ENCODE data around the gene ADCY2.

Gene ADCY2

DNA sequence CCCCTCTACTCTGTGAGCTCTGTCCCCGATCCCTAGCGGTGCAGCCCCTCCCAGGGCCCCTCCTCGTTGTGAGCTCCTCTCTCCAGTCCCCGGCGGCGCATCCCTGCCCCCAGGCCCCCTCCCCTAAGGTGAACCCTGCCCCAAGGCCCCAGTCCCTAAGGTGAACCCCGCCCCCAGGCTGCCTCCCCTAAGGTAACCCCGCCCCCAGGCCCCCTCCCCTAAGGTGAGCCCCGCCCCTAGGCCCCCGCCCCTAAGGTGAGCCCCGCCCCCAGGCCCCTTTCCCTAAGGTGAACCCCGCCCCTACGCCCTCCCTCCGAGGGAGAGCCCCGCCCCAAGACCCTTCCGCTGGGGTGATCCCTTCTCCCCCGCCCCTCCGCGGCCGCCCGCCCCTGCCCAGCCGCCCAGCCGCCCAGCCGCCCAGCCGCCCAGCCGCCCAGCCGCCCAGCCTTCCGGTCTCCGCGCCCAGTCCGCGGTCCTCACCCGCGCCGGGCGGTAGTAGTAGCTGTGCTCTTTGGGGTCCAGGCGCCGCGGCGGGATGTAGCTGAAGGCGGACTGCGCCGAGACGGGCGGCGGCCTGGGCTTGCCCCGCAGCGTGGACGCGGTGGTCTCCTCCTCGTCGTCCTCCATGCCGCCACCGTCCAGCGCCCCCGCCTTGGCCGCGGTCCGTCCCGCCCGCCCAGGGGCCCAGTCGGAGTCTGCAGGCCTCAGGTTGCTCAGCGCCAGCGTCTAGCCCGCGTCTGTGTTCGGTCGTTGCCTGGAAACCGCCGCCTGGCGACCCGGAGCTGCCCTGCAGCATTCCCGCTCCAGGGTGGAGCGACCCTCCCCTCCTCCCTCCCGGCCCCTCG is 454.7 kb downstream of the ADCY2 start, which contains the start of gene CFAP90:
Gene CFAP90, minus strand, starts transcription at position 739 of the 845 bp plus-strand sequence. Its CDS starts 112 bp downstream, at position 627.
- no peak for FAIRE-seq

DNA sequence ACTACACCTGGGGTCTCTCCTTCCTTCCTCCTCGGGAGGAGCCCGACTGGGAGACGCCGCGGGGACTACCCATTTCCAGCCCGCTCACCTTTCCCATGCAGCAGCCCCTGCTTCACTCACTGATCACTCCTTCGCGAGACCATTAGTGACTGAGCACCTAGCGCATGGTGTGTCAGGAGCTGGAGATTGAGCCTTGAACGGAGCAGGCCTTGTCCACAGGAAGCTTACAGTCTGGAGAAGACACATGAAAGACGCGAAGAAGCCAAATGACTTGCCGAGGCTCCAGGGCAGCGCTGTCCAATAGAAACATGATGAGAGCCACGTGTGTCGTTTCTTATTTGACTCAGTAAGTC is 455.3 kb downstream of the ADCY2 start:
- FAIRE-seq = no peak

DNA sequence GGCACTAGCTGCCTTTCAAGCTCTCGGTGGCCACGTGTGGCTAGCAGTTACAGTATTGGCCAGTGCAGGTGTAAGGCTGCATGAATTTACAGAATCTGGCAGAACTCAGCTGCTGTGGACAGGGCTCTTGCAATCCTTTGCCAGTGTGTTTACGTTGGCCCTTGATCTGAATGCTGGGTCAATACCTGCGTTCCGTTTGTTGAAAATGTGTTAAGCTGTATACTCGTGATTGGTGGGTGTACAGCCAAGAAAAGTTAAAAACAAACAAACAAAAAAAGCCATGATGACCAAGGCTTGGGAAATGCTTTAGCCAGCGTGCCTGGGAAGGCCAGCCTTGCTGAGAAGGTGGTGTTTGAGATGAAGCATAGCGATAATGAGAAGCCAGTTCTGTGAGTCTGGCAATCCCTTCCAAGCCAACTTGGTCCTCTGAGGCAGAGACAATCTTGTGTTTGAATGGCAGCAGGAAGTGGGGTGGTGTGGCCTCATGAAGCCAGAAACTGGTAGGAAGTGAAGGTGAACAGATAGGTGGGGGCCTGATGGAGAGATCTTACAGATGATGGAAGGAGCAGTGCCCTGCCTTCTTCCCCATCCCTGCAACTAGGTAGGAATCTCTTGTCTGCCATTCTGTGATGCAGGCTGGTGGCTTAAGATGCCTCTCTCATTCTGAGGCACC is 455.8 kb downstream of the ADCY2 start:
- no peak for FAIRE-seq

DNA sequence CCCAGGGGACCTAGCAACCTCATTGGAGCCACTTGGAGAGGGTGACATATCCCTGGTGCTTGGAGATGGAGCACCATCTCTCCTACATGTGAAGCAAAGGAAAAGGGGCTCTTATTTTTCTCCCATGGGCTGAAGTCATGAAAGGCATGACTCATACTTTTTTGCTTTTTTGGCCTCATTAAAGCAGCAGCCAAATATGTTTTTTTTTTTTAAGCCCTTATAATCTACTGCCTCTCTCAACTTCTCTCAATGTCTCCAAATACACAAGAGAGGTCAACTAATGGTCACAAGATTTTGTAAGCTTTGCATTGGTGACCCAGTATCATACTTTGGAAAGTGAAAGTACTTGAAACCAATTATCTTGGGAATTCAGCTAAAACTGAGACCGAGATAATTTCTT is 456.6 kb downstream of the ADCY2 start:
- FAIRE-seq = no peak

DNA sequence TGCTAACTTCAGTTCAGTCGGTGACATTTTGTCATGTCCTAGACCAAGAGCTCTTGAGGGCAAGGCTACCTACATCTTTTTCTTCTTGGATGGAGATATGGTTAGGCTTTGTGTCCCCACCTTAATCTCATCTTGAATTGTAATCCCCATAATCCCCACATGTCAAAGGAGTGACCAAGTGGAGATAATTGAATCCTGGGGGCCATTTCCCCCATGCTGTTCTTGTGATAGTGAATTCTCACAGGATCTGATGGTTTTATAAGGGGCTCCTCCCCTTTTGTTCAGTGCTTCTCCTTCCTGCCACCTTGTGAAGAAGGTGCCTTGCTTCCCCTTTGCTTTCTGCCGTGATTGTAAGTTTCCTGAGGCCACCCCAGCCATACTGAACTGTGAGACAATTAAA is 457.1 kb downstream of the ADCY2 start:
- no peak for FAIRE-seq

DNA sequence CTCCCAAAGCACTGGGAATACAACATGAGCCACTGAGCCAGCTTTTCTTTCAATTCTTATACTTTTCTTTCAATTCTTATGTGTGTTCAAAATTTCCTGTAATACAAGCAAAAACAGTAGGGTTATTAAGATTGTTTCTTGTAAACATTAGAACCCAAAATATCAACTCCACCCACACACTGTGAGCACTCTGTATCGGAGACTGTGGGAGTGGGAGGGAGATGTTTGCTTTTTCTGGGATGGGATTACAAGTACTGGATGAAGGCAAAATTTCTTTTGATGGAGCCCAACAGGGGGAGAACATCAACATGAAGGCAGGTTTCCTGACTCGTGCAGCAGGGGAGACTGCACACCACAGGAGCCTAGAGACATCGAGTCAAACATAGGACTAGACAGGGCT is 459.7 kb downstream of the ADCY2 start:
- FAIRE-seq = no peak

DNA sequence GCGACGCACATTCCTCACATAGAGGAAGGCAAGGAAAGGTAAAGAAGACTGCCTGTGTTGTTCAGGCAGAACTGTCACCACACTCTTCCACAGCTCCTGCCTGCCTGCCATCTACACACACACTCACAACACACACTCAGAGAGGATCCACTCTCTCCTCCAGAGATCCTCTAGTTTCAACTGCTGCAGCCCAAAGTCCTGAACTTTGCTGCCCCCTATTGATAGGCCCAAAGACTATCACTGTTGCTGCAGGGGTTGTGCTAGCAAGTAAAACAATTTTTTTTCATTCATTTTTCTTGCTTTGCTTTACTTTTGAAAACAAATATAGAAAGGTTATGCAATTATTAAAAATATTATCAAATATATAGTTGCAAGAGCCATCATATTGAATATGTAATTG is 460.9 kb downstream of the ADCY2 start:
- peak; percentile 58 for FAIRE-seq

DNA sequence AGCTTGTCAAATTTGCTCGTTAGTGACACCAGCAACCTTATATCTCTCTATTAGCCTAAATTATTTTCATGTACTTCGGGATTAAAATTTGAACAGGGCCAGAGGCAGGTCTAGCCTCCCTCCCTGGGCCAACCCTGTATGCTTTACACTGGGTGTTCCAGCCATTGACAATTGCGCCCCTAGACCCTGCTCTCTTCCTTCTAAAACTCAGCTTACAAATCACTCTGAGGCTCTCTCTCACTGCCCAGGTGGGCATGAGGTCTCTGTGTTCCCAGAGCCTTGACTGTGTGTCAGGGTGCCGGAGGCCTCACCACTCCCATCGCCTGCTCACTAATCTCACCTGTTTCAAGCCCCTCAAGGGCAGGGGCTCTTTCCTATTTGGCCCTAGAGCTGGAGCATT is 461.4 kb downstream of the ADCY2 start:
- FAIRE-seq = no peak

DNA sequence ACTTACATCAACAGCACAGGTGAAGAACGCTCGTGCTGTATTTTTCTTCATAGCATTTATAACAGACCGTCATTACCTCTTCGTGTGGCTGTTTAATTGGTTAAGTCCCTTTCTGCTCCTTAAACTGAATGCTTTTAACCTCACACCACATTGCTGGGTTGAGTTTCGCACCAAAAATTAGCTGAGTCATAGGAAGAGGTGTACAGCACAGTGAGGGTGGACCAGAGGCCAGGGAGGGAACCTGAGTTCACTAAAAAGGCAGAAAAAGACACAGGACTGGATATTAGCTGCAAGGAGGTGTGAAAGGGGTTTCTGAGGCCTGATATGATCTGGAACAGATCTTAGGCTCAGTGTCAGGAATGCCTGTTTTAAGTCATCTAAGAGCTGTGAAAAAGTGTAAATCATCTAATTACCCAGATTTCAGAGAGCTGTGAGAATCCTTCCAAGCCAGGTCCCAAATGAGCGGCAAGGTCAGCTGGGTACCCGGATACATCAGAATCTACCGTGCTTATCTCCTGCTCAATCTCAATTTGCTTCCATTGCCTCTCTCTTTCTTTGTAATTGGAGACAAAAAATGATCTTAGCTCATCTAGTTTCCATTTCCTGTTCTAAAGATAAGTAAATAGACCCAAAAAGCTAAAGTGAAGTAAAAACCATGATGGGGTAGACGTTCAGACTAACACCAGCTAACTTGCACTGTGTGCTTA is 462.1 kb downstream of the ADCY2 start:
- no peak for FAIRE-seq

DNA sequence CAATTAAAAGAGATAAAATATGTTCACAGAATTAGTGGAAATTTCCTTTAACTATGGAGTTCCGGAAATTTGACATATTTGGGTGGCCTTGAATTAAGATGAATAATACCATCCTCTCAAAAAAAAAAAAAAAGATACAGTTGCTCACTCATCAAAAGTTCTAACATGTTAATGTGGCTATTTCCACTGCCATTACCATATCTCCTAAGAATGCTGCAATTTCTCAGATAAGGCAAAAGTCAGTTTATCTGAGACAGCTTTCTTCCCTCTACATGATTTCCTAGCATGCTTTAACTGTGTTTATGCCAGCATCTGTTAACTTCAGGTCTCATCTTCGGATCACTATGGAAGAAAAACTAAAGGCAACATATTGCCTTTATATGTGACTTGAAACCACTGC is 470.3 kb downstream of the ADCY2 start:
- no peak for FAIRE-seq

DNA sequence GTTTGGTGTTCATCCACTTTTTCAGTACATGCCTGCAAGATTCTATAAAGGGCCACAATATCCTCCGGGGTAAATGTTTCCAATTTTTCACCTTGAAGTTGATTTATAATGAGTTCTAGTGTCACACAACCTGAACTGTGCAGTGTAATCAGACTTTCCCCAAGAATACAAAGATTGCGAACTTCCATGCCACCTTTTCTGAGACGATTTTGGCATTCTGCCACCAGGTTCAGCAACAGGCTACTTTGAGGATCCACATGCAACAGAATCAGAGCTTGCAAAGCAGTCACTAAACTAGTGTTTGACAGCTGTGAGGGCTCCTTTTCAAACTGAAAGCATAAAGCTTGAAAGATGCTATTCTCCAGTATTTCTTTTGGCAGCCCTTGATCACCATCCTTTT is 471.3 kb downstream of the ADCY2 start:
- no peak for FAIRE-seq

DNA sequence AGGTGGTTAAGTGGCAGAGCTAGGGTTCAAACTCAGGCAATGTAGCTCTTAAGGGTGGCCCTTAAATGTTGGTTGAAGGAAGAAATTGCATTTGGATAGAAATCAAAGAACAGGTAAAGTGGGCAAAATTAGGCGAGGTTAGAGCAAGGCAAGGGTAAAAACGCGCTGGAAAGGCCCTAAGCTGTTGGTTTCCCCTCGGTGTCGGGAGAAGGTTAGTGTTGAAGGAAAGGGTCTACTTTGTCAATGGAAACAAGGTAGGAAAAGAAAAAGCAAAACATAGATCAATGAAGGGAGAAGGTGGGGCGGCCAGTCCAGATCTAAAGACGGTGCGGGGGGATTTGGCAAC is 472.5 kb downstream of the ADCY2 start:
- no peak for FAIRE-seq

DNA sequence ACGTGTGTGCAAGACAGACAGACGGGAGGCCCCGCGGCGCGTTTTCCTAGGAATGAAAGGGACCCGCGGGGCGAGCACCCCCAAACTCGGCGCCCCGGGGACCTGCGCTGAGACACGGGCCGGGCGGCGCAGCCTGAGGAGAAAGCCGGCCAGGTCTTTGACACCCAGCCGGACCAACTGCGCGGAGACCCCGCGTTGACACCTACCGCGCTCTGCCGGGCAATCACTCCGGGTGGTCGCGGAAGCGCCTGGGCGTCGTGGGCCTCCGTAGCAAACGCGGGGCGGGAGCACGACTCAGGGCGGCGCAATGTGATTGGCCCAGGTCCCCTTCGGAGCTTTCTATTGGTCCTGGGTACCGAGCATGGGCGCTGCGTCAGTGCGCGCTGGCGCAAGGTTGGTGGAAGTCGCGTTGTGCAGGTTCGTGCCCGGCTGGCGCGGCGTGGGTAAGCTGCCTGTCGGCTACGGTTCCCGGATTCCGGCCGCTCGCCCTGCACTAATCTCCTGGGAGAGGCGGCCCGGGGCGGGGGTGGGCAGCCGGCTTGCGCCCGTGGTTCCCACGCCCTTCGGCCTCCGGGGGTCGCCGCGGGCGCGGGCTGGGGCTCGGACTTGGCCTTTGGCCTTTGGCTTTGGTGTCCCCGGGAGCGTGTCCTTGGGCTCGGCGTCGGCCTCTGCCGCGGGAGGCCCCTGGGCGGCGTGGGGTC is 473.0 kb downstream of the ADCY2 start, which contains the start of the genes FASTKD3 and MTRR:
Gene FASTKD3, minus strand, starts transcription at position 259 of the 701 bp plus-strand sequence. CDS start 948 bp downstream, outside the sequence.
Gene MTRR, plus strand, starts transcription at position 376 of the 701 bp plus-strand sequence. CDS start 1,647 bp downstream, outside the sequence.
- FAIRE-seq = peak; percentile 5

DNA sequence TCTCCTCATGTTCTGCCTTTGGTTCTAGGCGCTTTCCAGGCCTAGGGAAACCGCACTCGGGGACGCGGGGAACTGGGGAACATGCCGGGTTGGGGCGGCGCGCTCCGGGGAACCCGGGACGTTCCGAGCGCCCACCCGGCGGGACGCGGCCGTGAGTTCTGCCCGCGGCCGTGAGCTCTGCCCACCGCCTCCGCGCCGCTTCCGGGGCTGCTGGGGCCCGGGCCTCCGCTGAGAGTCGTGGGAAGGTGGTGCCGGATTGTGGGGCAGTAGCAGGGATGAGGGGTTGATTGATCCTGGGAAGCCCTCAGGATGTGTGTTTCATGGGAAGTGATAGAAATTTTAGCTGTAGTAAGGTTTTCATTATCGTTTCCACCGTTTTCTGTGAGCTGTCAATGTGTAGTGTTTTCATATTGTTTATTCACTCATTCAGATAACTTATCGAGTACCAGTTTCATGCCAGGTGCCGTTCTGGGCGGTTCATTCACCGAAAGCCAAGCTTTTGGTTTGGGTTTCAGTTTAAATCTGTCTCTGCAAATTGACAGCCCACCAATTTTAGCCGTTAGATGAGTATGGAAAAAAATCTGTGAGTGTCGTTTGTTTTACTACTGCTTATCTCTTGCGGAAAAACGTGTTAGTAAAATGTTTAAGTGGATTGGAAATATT is 473.7 kb downstream of the ADCY2 start:
- no peak for FAIRE-seq

DNA sequence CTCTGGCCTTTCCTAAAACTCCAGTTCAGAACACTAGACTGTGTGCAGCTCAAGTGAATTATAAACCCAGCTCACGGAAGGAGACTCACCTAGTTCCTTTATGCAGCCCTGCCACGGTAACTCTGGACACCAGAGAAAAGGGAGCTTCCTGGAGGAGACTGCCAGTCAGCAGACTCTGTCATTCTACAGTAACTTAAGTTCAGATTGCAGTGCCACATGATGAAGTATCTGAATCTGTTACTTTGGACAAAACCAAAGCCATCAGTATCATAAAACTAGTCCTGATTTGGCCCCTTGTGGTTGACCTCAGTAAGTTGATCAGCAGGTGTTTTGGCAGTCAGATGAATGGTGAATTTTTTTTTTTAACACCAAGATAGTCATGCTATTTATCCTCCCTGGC is 475.7 kb downstream of the ADCY2 start:
- no peak for FAIRE-seq

DNA sequence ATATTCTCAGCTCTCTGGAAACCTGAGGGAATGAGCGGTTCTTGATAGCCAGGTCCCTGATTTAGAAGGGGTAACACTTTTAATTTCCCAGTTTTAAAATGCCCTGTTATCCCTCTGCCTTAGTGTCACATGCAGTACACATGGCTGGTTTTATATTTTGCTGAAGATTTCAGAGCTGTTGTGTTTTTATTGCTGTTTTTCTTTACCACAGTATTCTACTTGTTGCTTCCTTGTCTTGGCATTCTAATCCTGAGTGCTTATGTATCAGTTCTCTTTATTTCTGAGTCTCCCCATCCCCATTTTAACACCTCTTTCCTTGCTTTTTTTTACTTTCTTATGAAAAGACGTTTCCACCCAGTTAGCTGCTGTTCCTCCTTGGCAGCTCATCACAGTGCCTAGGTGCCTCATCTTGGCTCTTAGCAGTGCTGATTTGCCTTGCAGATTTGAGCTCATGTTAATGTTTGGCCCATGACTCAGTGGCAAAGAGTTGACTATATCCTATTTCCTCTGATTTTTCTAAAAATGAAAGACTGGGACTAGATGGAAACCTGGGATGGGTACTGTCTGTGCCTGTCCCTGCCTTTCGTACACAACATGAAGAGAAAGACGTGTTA is 476.7 kb downstream of the ADCY2 start:
- FAIRE-seq = no peak

DNA sequence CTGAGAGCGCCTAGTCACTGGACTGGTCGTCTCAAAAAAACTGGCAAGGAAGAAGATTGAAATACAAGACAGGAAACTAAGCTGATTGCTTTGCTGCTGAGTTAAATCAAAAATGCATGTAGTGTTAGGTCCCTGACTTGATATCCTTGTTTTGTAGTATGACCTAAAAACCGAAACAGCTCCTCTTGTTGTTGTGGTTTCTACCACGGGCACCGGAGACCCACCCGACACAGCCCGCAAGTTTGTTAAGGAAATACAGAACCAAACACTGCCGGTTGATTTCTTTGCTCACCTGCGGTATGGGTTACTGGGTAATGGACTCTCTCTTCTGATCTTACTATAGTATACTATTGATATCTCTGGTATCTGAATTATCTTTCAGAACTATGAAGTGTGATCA is 477.3 kb downstream of the ADCY2 start:
- no peak for FAIRE-seq

DNA sequence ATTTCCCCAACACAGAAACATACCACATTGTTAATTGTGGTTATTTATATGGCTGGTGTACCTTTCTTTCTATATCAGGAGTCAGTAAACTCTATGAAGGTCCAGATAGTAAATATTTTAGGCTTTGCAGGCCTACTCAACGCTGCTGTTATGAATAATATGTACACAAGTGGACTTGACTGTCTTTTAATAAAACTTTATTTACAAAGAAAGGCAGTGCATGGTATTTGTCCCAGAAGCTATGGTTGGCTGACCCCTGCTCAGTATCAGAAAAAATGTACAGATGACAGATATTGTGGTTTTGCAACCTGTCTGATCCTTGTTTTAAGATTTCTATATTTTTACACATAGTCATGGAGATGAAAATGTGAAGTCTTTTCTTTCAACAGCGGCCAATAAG is 478.7 kb downstream of the ADCY2 start:
- FAIRE-seq = no peak

DNA sequence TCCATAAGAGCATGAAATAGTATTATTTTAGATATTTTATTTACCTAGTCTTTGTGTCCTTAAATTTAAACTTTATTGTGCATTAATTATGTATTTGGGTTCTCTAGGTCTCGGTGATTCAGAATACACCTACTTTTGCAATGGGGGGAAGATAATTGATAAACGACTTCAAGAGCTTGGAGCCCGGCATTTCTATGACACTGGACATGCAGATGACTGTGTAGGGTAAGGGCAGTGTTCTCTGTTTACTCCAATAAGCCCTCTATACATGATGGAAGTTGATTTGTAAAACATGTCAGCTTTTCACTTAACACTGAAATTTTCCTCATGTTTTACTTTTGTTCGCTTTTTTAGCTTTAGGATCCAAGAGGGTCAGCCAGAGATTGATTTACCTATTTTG is 479.2 kb downstream of the ADCY2 start:
- no peak for FAIRE-seq

DNA sequence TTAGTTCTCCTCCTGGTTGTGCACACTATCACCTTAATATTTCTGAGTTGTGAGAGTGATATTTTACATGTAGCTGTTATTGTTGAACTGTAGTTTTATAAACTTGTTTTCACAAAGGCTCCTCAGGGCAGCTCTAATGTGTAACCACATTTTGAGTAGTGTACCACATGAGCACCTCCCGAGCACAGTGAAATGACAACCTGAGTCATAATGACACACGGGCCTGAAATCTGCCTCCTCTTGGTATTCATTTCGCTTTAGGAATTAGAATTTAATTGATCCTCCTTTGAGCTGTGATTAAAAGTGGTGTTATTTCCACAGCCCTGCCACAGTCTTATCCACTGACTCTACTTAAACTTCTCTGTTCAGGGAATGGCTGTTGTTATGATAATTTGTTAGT is 480.9 kb downstream of the ADCY2 start:
- no peak for FAIRE-seq

DNA sequence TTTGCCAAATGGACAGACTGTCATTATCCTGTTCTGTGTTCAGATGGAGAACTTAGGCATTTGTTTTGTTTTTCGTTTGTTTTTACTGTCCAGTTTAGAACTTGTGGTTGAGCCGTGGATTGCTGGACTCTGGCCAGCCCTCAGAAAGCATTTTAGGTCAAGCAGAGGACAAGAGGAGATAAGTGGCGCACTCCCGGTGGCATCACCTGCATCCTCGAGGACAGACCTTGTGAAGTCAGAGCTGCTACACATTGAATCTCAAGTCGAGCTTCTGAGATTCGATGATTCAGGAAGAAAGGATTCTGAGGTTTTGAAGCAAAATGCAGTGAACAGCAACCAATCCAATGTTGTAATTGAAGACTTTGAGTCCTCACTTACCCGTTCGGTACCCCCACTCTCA is 481.9 kb downstream of the ADCY2 start:
- FAIRE-seq = no peak

DNA sequence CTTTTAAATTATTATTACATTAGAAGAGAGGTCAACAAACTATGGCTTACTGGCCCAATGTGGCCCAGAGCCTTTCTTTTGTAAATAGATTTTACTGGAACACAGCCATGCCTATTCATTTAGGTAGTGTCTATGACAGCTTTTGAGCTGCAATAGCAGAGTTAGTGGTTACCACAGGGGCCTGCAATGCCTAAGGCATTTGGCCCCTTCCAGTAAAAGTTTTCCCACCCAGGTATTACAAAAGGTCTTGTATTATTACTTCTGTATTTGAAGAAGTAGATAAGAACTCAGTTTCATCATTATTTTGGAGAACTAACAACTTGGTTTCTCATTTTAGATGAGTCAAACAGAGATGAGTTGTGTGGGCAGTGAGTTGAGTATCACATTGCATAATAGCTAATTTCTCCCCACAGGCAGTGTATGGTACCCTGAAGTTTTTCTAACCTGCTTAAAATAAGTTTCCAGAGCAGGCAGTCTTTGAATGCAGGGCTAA is 482.5 kb downstream of the ADCY2 start:
- no peak for FAIRE-seq

Data from TTC549 (cell line).